Measurements from ENCODE around the gene P2RY2.

- TF ChIP-seq CTCF (IDR thresholded peaks at IDR 0.05; ENCODE audit: low read depth, low read length, poor library complexity, severe bottlenecking) = no peak
- TF ChIP-seq EZH2phosphoT487 (IDR thresholded peaks at IDR 0.05; ENCODE audit: borderline replicate concordance, low read length) = no peak
These were observed 39.4 kb downstream of the P2RY2 start for GRCh38 chr11:73257342-73258103.

Measured in DOHH2 (cell line).